ENCODE measurements around the gene DDX56. TPM values are rescaled to one million over a fixed set of nuclear protein-coding genes. Genes with fewer than 3 reads are reported as not detected.

The DDX56 gene, protein sequence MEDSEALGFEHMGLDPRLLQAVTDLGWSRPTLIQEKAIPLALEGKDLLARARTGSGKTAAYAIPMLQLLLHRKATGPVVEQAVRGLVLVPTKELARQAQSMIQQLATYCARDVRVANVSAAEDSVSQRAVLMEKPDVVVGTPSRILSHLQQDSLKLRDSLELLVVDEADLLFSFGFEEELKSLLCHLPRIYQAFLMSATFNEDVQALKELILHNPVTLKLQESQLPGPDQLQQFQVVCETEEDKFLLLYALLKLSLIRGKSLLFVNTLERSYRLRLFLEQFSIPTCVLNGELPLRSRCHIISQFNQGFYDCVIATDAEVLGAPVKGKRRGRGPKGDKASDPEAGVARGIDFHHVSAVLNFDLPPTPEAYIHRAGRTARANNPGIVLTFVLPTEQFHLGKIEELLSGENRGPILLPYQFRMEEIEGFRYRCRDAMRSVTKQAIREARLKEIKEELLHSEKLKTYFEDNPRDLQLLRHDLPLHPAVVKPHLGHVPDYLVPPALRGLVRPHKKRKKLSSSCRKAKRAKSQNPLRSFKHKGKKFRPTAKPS
- total RNA-seq = 10 to 100 TPM; 67.8 to 96.4 (median 88.9) TPM

DNA sequence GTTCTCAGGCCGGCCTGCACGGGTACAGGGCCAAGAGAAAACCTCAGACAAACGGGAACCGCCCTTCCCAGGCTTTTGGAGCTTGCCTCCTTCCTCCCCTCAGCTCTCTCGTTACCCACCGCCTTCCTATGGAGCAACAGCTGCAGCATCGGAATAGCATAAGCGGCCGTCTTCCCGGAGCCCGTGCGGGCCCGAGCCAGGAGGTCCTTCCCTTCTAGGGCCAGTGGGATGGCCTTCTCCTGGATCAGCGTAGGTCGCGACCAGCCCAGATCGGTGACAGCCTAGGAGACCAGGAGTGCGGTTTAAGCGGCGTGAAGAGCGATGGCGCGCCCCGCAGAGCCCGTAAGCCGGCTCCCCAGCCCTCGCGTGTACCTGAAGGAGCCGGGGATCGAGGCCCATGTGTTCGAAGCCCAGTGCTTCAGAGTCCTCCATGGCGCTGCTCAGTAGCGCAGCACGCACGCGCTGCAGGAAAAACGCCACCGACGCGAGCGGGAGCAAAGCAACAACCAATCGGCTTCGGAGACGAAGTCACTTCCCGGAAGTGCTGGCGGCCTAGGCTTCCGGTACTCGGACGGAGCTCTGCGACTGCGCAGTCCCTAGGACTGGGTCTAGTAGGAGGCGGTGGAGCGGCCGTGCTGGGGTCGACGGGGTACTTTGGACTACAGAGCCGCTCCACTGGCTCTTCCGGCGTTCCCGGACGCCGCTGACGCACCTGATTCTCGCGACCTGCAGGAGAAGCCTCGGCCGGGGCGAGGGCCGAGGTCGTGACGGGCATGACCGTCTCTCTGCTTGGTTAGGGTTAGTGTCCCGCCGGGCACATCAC, at the start of gene DDX56:
DDX56 (minus strand) TSS at position 445 of the 823 bp plus-strand sequence; CDS start at position 432, 13 bp downstream.
- peaks cover 0 to 19% (median 4%) of the 10 kb centered on the region in 4 donors for H3K4me1 ChIP-seq
- peak within 1 kb of the TSS; percentile 78 to 95 (median 90) for H3K27ac ChIP-seq
- TF ChIP-seq, protein P1, sequence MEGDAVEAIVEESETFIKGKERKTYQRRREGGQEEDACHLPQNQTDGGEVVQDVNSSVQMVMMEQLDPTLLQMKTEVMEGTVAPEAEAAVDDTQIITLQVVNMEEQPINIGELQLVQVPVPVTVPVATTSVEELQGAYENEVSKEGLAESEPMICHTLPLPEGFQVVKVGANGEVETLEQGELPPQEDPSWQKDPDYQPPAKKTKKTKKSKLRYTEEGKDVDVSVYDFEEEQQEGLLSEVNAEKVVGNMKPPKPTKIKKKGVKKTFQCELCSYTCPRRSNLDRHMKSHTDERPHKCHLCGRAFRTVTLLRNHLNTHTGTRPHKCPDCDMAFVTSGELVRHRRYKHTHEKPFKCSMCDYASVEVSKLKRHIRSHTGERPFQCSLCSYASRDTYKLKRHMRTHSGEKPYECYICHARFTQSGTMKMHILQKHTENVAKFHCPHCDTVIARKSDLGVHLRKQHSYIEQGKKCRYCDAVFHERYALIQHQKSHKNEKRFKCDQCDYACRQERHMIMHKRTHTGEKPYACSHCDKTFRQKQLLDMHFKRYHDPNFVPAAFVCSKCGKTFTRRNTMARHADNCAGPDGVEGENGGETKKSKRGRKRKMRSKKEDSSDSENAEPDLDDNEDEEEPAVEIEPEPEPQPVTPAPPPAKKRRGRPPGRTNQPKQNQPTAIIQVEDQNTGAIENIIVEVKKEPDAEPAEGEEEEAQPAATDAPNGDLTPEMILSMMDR (IDR thresholded peaks at IDR 0.05) = peak in 1 of 6 experiments; percentile 3
- TF ChIP-seq POLR2A (IDR thresholded peaks at IDR 0.05) = peak; percentile 84 to 86
- peak; percentile 94 to 97 (median 95) for DNase-seq
- peak within 1 kb of the TSS; percentile 66 to 95 (median 88) for H3K4me3 ChIP-seq
- H3K27me3 ChIP-seq = no peaks in the 10 kb centered on the region
- peaks cover 0 to 71% (median 0%) of the 10 kb centered on the region in 3 donors for H3K36me3 ChIP-seq
- no peaks in the 10 kb centered on the region for H3K9me3 ChIP-seq

- Histone ChIP-seq H3K4me1 (peaks cover 0 to 46% (median 12%) of the 10 kb centered on the region in 4 donors), H3K27me3 (no peaks in the 10 kb centered on the region), H3K4me3 (no peak overlapping the region), H3K36me3 (peaks cover 0 to 27% (median 0%) of the 10 kb centered on the region in 3 donors), H3K27ac (peak overlapping the region; percentile 49 to 87 (median 72)), H3K9me3 (no peaks in the 10 kb centered on the region)
- DNase-seq = peak in 1 of 3 donors; percentile 63
- TF ChIP-seq POLR2A (IDR thresholded peaks at IDR 0.05) = no peak
- TF ChIP-seq, protein P1 (IDR thresholded peaks at IDR 0.05) = no peak
Measured at GRCh38 chr7:44622342-44623151, 48.8 kb upstream of the DDX56 start.

DNA sequence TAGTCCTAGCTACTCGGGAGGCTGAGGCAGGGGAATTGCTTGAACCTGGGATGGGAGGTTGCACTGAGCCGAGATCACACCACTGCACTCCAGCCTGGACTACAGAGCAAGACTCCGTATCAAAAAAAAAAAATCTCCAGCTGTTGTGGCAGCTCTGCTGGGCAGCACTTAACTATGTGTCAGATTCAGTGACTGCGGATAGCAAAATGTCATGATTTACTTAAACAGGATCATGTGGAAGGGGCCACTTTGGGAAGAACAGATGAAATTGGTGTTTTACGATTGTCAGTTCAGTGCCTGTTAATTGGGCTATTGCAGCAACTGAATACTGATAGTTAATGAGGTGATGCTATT, 48.0 kb upstream of the DDX56 start:
- DNase-seq = no peak
- Histone ChIP-seq H3K9me3 (no peaks in the 10 kb centered on the region), H3K27me3 (no peaks in the 10 kb centered on the region), H3K4me1 (peaks cover 0 to 50% (median 12%) of the 10 kb centered on the region in 4 donors), H3K4me3 (no peak overlapping the region), H3K36me3 (peaks cover 0 to 23% (median 0%) of the 10 kb centered on the region in 3 donors), H3K27ac (peak overlapping the region in 3 of 4 donors; percentile 7 to 87 (median 71))
- TF ChIP-seq, protein P1 (IDR thresholded peaks at IDR 0.05) = no peak
- TF ChIP-seq POLR2A (IDR thresholded peaks at IDR 0.05) = no peak

DNA sequence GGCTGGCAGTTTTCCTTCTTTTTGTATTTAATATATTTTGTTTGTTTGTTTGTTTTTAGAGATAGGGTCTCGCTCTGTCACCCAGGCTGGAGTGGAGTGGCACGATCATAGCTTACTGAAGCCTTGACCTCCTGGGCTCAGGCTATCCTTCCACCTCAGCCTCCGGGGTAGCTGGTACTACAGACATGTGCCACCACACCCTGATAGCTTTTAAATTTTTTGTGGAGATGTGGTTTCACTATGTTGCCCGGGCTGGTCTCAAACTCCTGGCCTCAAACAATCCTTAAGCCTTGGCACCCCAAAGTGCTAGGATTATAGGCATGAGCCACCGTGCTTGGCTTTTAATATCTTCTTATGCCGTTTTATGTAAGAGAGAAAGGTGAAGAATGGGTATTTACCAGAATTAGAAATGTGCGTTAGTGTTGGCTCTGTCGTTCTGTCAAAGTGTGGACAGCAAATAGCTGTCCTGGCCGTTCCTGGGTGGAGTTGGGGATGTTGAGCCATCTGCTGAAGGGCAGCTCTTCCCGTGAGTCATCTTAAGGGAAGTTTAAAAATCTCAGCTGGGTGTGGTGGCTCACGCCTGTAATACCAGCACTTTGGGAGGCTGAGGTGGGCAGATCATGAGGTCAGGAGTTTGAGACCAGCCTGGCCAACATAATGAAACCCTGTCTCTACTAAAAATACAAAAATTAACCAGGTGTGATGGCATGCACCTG, 47.5 kb upstream of the DDX56 start:
- no peak for TF ChIP-seq POLR2A (IDR thresholded peaks at IDR 0.05)
- TF ChIP-seq, protein P1 (IDR thresholded peaks at IDR 0.05) = no peak
- Histone ChIP-seq H3K27ac (peak overlapping the region in 2 of 4 donors; percentile 71 to 87), H3K4me3 (no peak overlapping the region), H3K36me3 (peaks cover 0 to 18% (median 0%) of the 10 kb centered on the region in 3 donors), H3K27me3 (no peaks in the 10 kb centered on the region), H3K9me3 (no peaks in the 10 kb centered on the region), H3K4me1 (peaks cover 0 to 52% (median 12%) of the 10 kb centered on the region in 4 donors)
- DNase-seq = peak in 1 of 3 donors; percentile 72
